H9 (cell line): Measurements from ENCODE around the gene KIFC3. TPM values are rescaled to one million over a fixed set of nuclear protein-coding genes. Genes with fewer than 3 reads are reported as not detected.

ENCODE experiments used
- DNase-seq: peaks from one replicate; pipeline ENCODE4 v3.0.0-alpha.2; 2017
- H2AFZ ChIP-seq: one replicate; pipeline ENCODE4 v1.6.1; 2013; ENCODE audit warnings: mild to moderate bottlenecking, low read length, control low read depth, moderate library complexity
- H2AK5ac ChIP-seq: 2 replicates; pipeline ENCODE4 v1.6.1; 2013; ENCODE audit warnings: low read length, control low read depth, mixed read lengths; ENCODE audit not compliant: insufficient read length
- H2BK120ac ChIP-seq: one replicate; pipeline ENCODE4 v1.6.1; 2013; ENCODE audit warnings: low read depth, mild to moderate bottlenecking, low read length, control low read depth, inconsistent platforms; ENCODE audit not compliant: poor library complexity, severe bottlenecking
- H2BK12ac ChIP-seq: 2 replicates; pipeline ENCODE4 v1.6.1; 2013; ENCODE audit warnings: low read length, control low read depth, mixed read lengths, low read depth; ENCODE audit not compliant: insufficient read length
- H2BK15ac ChIP-seq: 2 replicates; pipeline ENCODE4 v1.6.1; 2013; ENCODE audit warnings: low read depth, low read length, control low read depth
- H2BK20ac ChIP-seq: one replicate; pipeline ENCODE4 v1.6.1; 2013; ENCODE audit warnings: low read depth, mild to moderate bottlenecking, low read length, control low read depth, inconsistent platforms; ENCODE audit not compliant: poor library complexity, severe bottlenecking
- H2BK5ac ChIP-seq: 2 replicates; pipeline ENCODE4 v1.6.1; 2013; ENCODE audit warnings: low read length, control low read depth, mixed read lengths; ENCODE audit not compliant: insufficient read length
- H3K14ac ChIP-seq: 2 replicates; pipeline ENCODE4 v1.6.1; 2013; ENCODE audit warnings: low read length, control low read depth; ENCODE audit not compliant: insufficient read depth
- H3K18ac ChIP-seq: 2 replicates; pipeline ENCODE4 v1.6.1; 2013; ENCODE audit warnings: low read depth, mild to moderate bottlenecking, mixed read lengths, low read length, control low read depth; ENCODE audit not compliant: insufficient read length
- H3K23ac ChIP-seq: 2 replicates; pipeline ENCODE4 v1.6.1; 2013; ENCODE audit warnings: low read length, control low read depth, mixed read lengths, low read depth; ENCODE audit not compliant: insufficient read length
- H3K23me2 ChIP-seq: 2 replicates; pipeline ENCODE4 v1.6.1; 2013; ENCODE audit warnings: low read depth, mild to moderate bottlenecking, mixed read lengths, low read length, control low read depth; ENCODE audit not compliant: insufficient read length, poor library complexity, severe bottlenecking
- H3K27ac ChIP-seq: 2 replicates; pipeline ENCODE4 v1.5.1; 2013; ENCODE audit warnings: low read length, control low read depth, mixed read lengths, low read depth; ENCODE audit not compliant: insufficient read length
- H3K27me3 ChIP-seq: 2 replicates; pipeline ENCODE4 v1.6.1; 2013; ENCODE audit warnings: low read length, control low read depth, inconsistent platforms; ENCODE audit not compliant: insufficient read depth
- H3K4ac ChIP-seq: 2 replicates; pipeline ENCODE4 v1.6.1; 2013; ENCODE audit warnings: low read depth, mild to moderate bottlenecking, control low read depth, inconsistent platforms, low read length, moderate library complexity
- H3K4me1 ChIP-seq: 2 replicates; pipeline ENCODE4 v1.6.1; 2013; ENCODE audit warnings: low read length, control low read depth, inconsistent platforms; ENCODE audit not compliant: insufficient read depth
- H3K4me2 ChIP-seq: 2 replicates; pipeline ENCODE4 v1.6.1; 2013; ENCODE audit warnings: low read length, control low read depth, mixed read lengths; ENCODE audit not compliant: insufficient read length, insufficient read depth
- H3K56ac ChIP-seq: 2 replicates; pipeline ENCODE4 v1.6.1; 2013; ENCODE audit warnings: low read depth, mild to moderate bottlenecking, mixed read lengths, low read length, control low read depth; ENCODE audit not compliant: insufficient read length
- H3K79me1 ChIP-seq: 2 replicates; pipeline ENCODE4 v1.6.1; 2013; ENCODE audit warnings: low read depth, mild to moderate bottlenecking, moderate library complexity, low read length, control low read depth, inconsistent platforms; ENCODE audit not compliant: insufficient read depth, poor library complexity, severe bottlenecking
- H3K79me2 ChIP-seq: 2 replicates; pipeline ENCODE4 v1.6.1; 2013; ENCODE audit warnings: low read length, control low read depth, inconsistent platforms; ENCODE audit not compliant: insufficient read depth
- H3K9ac ChIP-seq: 2 replicates; pipeline ENCODE4 v1.6.1; 2013; ENCODE audit warnings: low read length, control low read depth, mixed read lengths; ENCODE audit not compliant: insufficient read length; ENCODE audit errors: extremely low read depth
- H3K9me3 ChIP-seq: one replicate; pipeline ENCODE4 v1.6.1; 2013; ENCODE audit warnings: low read depth, low read length, inconsistent platforms; ENCODE audit not compliant: control insufficient read depth
- H3T11ph ChIP-seq: one replicate; pipeline ENCODE4 v1.6.1; 2013; ENCODE audit warnings: mild to moderate bottlenecking, low read length, control low read depth, inconsistent platforms
- H4K20me1 ChIP-seq: one replicate; pipeline ENCODE4 v1.6.1; 2013; ENCODE audit not compliant: control insufficient read depth, insufficient read length, insufficient read depth
- H4K5ac ChIP-seq: 2 replicates; pipeline ENCODE4 v1.6.1; 2013; ENCODE audit warnings: low read depth, mild to moderate bottlenecking, mixed read lengths, low read length, control low read depth; ENCODE audit not compliant: insufficient read length
- H4K8ac ChIP-seq: replicated peaks from 2 replicates; pipeline ENCODE4 v1.6.1; 2013; ENCODE audit warnings: low read length, control low read depth, mixed read lengths, low read depth; ENCODE audit not compliant: insufficient read length
- H4K91ac ChIP-seq: 2 replicates; pipeline ENCODE4 v1.6.1; 2013; ENCODE audit warnings: low read depth, mild to moderate bottlenecking, moderate library complexity, mixed read lengths, low read length, control low read depth; ENCODE audit not compliant: insufficient read length
- H3K27ac Mint-ChIP-seq, 3 experiments: 2 replicates in 2 of 3; 3 replicates in 1 of 3; pipeline ENCODE4 v1.8.0; 2020 to 2021; ENCODE audit warnings: mixed read lengths in 3 of 3, mild to moderate bottlenecking in 1 of 3, moderate library complexity in 1 of 3
- H3K27me3 Mint-ChIP-seq: 2 replicates; pipeline ENCODE4 v1.8.0; 2021; ENCODE audit warnings: low read depth, mild to moderate bottlenecking, moderate library complexity, mixed read lengths
- H3K36me3 Mint-ChIP-seq, 3 experiments: 2 replicates in 2 of 3; 3 replicates in 1 of 3; pipeline ENCODE4 v1.8.0; 2020 to 2021; ENCODE audit warnings: low read depth in 3 of 3, mixed read lengths in 3 of 3; ENCODE audit not compliant: insufficient read depth in 1 of 3
- H3K4me1 Mint-ChIP-seq, 2 experiments: 2 replicates each; pipeline ENCODE4 v1.8.0; 2020; ENCODE audit warnings: mixed read lengths in 2 of 2
- H3K4me3 Mint-ChIP-seq, 2 experiments: 2 replicates in 1 of 2; 3 replicates in 1 of 2; pipeline ENCODE4 v1.8.0; 2020 to 2021; ENCODE audit warnings: mild to moderate bottlenecking in 2 of 2, mixed read lengths in 2 of 2, moderate library complexity in 1 of 2
- H3K9me3 Mint-ChIP-seq, 2 experiments: 2 replicates in 1 of 2; 3 replicates in 1 of 2; pipeline ENCODE4 v1.8.0; 2020; ENCODE audit warnings: mild to moderate bottlenecking in 2 of 2, mixed read lengths in 2 of 2, moderate library complexity in 1 of 2
- CTCF ChIP-seq: fragments of 200-600 bp; sonication (generic); conservative IDR thresholded peaks from 3 replicates; pipeline ENCODE4 v1.8.0; 2021; ENCODE audit warnings: antibody characterized with exemption, mild to moderate bottlenecking
- WGBS: extraction: QIAGEN DNeasy Blood & Tissue Kit; methylation state at CpG from one replicate; pipeline ENCODE4 v1.1.7; 2013; ENCODE audit warnings: missing lambda C conversion rate, low lambda C conversion rate, mixed read lengths; ENCODE audit not compliant: insufficient read length; ENCODE audit errors: extremely low coverage; 5-methylcytosine and 5-hydroxymethylcytosine counted together
- total RNA-seq: library from RNA; stranded (reverse); gene quantifications from 2 replicates; pipeline ENCODE4 v1.2.1, GENCODE V29; 2021

KIFC3 gene
- total RNA-seq, 1 experiment from 2014 or later, result 5.0 TPM

DNA sequence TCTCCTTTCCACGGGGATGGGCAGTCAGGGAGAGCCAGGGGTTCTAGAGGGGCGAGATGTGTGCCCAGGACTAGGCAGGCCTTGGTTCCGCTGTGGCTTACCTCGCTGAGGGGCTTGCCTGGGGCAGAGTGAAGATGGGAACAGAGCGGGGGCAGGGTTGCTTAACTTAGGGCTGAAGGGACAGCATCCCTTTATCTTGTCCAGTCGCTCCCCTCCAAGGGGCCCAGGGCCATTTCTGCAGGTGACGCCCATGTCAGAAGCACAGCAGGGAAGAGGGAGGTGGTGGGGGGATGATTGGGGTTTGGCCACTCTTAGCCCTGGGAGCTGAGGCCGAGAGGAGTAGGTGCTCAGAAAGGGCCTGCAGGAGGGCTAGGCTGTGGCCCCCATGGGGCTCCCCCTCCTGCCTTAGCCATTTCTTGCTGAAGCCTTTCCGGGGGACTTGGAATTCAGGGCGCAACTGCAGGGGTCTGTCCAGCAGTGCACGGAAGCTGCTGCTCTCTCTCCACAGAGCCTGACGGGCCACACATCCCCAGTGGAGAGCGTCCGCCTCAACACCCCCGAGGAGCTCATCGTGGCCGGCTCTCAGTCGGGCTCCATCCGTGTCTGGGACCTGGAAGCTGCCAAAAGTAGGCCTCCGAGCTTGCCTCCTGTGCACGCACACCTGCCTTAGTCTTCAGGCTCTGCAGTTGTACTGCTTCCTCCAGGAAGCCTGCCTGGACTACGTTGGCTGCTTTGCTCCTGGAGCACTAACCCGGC, 58.2 kb downstream of the KIFC3 start:
- Histone ChIP-seq H3K23me2 (no peaks in the 10 kb centered on the region), H2BK120ac (no peak overlapping the region), H3K23ac (no peak overlapping the region), H3T11ph (no peak overlapping the region), H2BK15ac (no peak overlapping the region; the same call in 1 of the 2 replicates), H3K56ac (no peak overlapping the region), H3K4ac (no peak overlapping the region), H4K91ac (no peak overlapping the region), H3K4me2 (no peak overlapping the region), H3K9me3 (no peaks in the 10 kb centered on the region), H3K18ac (no peak overlapping the region), H3K14ac (no peak overlapping the region), H2BK12ac (no peak overlapping the region), H4K5ac (no peak overlapping the region), H3K79me2 (no peaks in the 10 kb centered on the region), H2BK5ac (no peak overlapping the region), H2AK5ac (no peak overlapping the region), H3K9ac (no peak overlapping the region), H3K79me1 (no peaks in the 10 kb centered on the region), H2BK20ac (no peak overlapping the region), H4K20me1 (peaks cover 3% of the 10 kb centered on the region), H2AFZ (no peak overlapping the region), H3K4me1 (no peaks in the 10 kb centered on the region), H4K8ac (no peak overlapping the region), H3K27ac (no peak overlapping the region), H3K27me3 (no peaks in the 10 kb centered on the region)
- peak overlapping the region in 2 of 3 experiments; percentile 0 to 37; a peak in 2 of 7 replicates for H3K27ac Mint-ChIP-seq
- H3K4me3 Mint-ChIP-seq, result no peak overlapping the region
- no peaks in the 10 kb centered on the region for H3K4me1 Mint-ChIP-seq
- DNase-seq, result peak; percentile 27
- H3K9me3 Mint-ChIP-seq, result no peaks in the 10 kb centered on the region
- H3K36me3 Mint-ChIP-seq, result peaks cover 5% of the 10 kb centered on the region in 3 experiments; a peak in 3 of 7 replicates
- H3K27me3 Mint-ChIP-seq, result no peaks in the 10 kb centered on the region; the same call in 1 of the 2 replicates
- no peak for TF ChIP-seq CTCF
- no CpG with 5 or more reads among the region's 23 CpGs for WGBS
